ENCODE results near the gene IMPACT.

Gene IMPACT

GRCh38 chr18:24402209-24402785 lies 24.2 kb upstream of the IMPACT start:
- no peak overlapping the region for H3K4me3 Mint-ChIP-seq

GRCh38 chr18:24403076-24403475 lies 23.4 kb upstream of the IMPACT start:
- Mint-ChIP-seq H3K27ac (no peak overlapping the region), H3K4me3 (no peak overlapping the region), H3K9me3 (no peaks in the 10 kb centered on the region), H3K36me3 (ENCODE audit: insufficient read depth) (no peaks in the 10 kb centered on the region), H3K4me1 (ENCODE audit: low read depth in 2 of 2) (peaks cover 0 to under 1% of the 10 kb centered on the region in 2 donors), H3K27me3 (peaks cover 38 to 46% of the 10 kb centered on the region in 2 donors)
- no peak for DNase-seq
- no peak for ATAC-seq (replicated peaks)

More at GRCh38 chr18:24402209-24402785, 24.2 kb upstream of the IMPACT start:
- H3K4me1 Mint-ChIP-seq (ENCODE audit: low read depth in 2 of 2), result peaks cover 0 to 3% of the 10 kb centered on the region in 2 donors
- H3K36me3 Mint-ChIP-seq (ENCODE audit: insufficient read depth), result no peaks in the 10 kb centered on the region
- no peaks in the 10 kb centered on the region for H3K9me3 Mint-ChIP-seq
- ATAC-seq (replicated peaks) (no peak), DNase-seq (no peak)
- no peak overlapping the region for H3K27ac Mint-ChIP-seq
- peaks cover 31 to 38% of the 10 kb centered on the region in 2 donors for H3K27me3 Mint-ChIP-seq

DNA sequence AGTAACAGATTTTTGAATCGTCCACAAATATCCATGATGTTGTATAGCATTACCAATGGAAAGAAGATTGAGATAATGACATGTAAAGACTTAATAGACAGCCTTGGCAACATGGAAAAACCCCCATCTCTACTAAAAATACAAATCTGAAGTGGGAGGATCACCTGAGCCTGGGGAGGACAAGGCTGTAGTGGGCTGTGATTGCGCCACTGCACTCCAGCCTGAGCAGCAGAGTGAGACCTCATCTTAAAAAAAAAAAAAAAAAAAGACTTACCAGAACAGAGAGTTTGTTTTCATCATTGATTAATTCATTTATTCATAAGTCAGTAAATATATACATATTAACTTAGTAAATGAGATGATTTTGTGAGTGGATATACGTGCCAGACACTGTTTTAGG lies 21.9 kb upstream of the IMPACT start:
- ATAC-seq (replicated peaks), result no peak
- peaks cover 51 to 61% of the 10 kb centered on the region in 2 donors for H3K27me3 Mint-ChIP-seq
- H3K4me1 Mint-ChIP-seq (ENCODE audit: low read depth in 2 of 2), result no peaks in the 10 kb centered on the region

GRCh38 chr18:24408496-24408895 lies 18.0 kb upstream of the IMPACT start:
- Mint-ChIP-seq H3K4me1 (ENCODE audit: low read depth in 2 of 2) (no peaks in the 10 kb centered on the region), H3K9me3 (no peaks in the 10 kb centered on the region), H3K27ac (no peak overlapping the region), H3K36me3 (ENCODE audit: insufficient read depth) (no peaks in the 10 kb centered on the region), H3K27me3 (peaks cover 49 to 81% of the 10 kb centered on the region in 2 donors), H3K4me3 (no peak overlapping the region)
- no peak for ATAC-seq (replicated peaks)
- DNase-seq, result no peak

More for the DNA sequence above, 21.9 kb upstream of the IMPACT start:
- DNase-seq, result no peak
- Mint-ChIP-seq H3K36me3 (ENCODE audit: insufficient read depth) (no peaks in the 10 kb centered on the region), H3K4me3 (no peak overlapping the region), H3K9me3 (no peaks in the 10 kb centered on the region), H3K27ac (no peak overlapping the region)

- DNase-seq, result no peak
- H3K9me3 Mint-ChIP-seq, result no peaks in the 10 kb centered on the region
- H3K36me3 Mint-ChIP-seq (ENCODE audit: insufficient read depth), result no peaks in the 10 kb centered on the region
- H3K4me1 Mint-ChIP-seq (ENCODE audit: low read depth in 2 of 2), result no peaks in the 10 kb centered on the region
- H3K27me3 Mint-ChIP-seq, result peaks cover 29 to 56% of the 10 kb centered on the region in 2 donors
- H3K4me3 Mint-ChIP-seq, result no peak overlapping the region
- H3K27ac Mint-ChIP-seq, result no peak overlapping the region
- ATAC-seq (replicated peaks), result no peak
These were observed 13.3 kb upstream of the IMPACT start for GRCh38 chr18:24413148-24413547.

DNA sequence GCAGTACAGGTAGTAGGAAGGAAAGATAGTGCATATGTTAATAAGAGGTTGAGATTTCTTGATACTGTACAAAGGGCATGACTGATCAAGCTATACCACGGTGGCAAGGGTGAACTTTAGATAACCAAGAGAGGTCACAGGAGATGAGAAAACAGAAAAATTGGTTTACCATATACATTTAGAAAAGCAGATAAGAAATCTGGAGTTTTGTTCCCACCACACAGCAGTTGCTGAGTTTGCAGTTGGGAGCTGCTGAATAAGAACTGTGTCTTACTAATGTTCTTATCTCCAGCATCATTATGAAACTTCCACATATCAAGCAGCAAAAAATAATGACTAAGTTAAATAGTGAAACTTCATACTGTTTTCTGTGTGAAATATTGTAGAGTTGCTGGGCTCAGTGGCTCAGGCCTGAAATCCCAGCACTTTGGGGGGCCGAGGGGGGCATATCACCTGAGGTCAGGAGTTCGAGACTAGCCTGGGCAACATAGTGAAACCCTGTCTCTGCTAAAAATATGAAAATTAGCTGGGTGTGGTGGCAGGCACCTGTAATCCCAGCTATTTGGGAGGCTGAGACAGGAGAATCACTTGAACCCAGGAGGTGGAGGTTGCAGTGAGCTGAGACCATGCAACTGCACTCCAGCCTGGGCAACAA lies 12.0 kb upstream of the IMPACT start:
- Mint-ChIP-seq H3K4me3 (no peak overlapping the region), H3K27ac (no peak overlapping the region), H3K27me3 (peaks cover 26 to 56% of the 10 kb centered on the region in 2 donors), H3K4me1 (ENCODE audit: low read depth in 2 of 2) (no peaks in the 10 kb centered on the region), H3K9me3 (no peaks in the 10 kb centered on the region), H3K36me3 (ENCODE audit: insufficient read depth) (no peaks in the 10 kb centered on the region)
- ATAC-seq (replicated peaks), result no peak
- no peak for DNase-seq

- Mint-ChIP-seq H3K36me3 (ENCODE audit: insufficient read depth) (no peaks in the 10 kb centered on the region), H3K4me1 (ENCODE audit: low read depth in 2 of 2) (no peaks in the 10 kb centered on the region), H3K27me3 (peaks cover 36 to 66% of the 10 kb centered on the region in 2 donors), H3K4me3 (no peak overlapping the region), H3K27ac (no peak overlapping the region), H3K9me3 (no peaks in the 10 kb centered on the region)
- ATAC-seq (replicated peaks) (no peak), DNase-seq (no peak)
These were observed 9.0 kb upstream of the IMPACT start for GRCh38 chr18:24417480-24417879.

DNA sequence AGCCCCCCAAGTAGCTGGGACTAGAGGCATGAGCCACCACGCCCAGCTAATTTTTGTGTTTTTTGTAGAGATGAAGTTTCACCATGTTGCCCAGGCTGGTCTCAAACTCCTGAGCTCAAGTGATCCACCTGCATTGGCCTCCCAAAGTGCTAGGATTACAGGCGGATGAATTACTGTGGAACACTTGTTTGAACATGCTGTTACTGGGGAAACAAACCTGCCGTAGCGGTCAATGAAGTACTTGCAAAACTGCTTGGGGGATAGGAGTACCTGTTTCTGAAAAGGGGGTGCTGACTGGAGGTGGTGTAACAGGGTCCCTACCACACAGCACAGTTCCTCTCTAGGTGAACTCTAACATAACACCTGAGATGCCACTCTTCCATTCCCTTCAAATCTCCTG lies 5.9 kb upstream of the IMPACT start:
- no peak overlapping the region for H3K27ac Mint-ChIP-seq
- DNase-seq (no peak), ATAC-seq (replicated peaks) (no peak)
- no peaks in the 10 kb centered on the region for H3K36me3 Mint-ChIP-seq (ENCODE audit: insufficient read depth)
- H3K27me3 Mint-ChIP-seq, result peaks cover 44 to 76% of the 10 kb centered on the region in 2 donors
- peaks cover 0 to 1% of the 10 kb centered on the region in 2 donors for H3K9me3 Mint-ChIP-seq
- no peak overlapping the region for H3K4me3 Mint-ChIP-seq
- no peaks in the 10 kb centered on the region for H3K4me1 Mint-ChIP-seq (ENCODE audit: low read depth in 2 of 2)

DNA sequence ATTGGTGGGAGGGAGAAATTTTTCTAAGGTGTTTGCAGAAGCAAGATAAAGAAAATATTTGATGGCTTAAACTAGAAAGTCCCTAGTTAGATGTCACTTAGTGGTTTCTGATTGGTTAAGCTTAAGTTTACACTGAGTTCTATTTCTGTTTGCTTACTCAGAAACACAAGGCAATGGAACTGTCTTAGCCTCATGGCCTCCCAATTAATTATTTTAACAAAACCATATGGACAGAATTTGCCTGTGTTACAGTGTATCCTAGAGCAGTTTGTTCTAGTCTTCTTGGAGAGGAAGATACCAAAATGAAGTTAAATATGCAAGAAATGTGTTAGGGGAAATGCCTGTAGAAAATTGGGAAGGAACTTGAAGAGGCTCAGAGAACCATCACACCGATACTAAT lies 4.6 kb upstream of the IMPACT start:
- DNase-seq, result no peak
- no peak for ATAC-seq (replicated peaks)
- H3K27me3 Mint-ChIP-seq, result peaks cover 44 to 76% of the 10 kb centered on the region in 2 donors
- H3K4me1 Mint-ChIP-seq (ENCODE audit: low read depth in 2 of 2), result peaks cover under 1 to 4% of the 10 kb centered on the region in 2 donors
- peaks cover 0 to 4% of the 10 kb centered on the region in 2 donors for H3K9me3 Mint-ChIP-seq
- no peak overlapping the region for H3K27ac Mint-ChIP-seq
- no peak overlapping the region for H3K4me3 Mint-ChIP-seq
- H3K36me3 Mint-ChIP-seq (ENCODE audit: insufficient read depth), result peaks cover 2% of the 10 kb centered on the region

- H3K4me1 Mint-ChIP-seq (ENCODE audit: low read depth in 2 of 2), result peaks cover 5 to 11% of the 10 kb centered on the region in 2 donors
- ATAC-seq (replicated peaks), result no peak
- peak overlapping the region; percentile 84 to 87 for H3K4me3 Mint-ChIP-seq
- peaks cover 4% of the 10 kb centered on the region for H3K36me3 Mint-ChIP-seq (ENCODE audit: insufficient read depth)
- peak overlapping the region in 1 of 2 donors; percentile 88 for H3K27ac Mint-ChIP-seq
- peaks cover 29 to 37% of the 10 kb centered on the region in 2 donors for H3K27me3 Mint-ChIP-seq
- DNase-seq, result no peak
- H3K9me3 Mint-ChIP-seq, result peaks cover 0 to 4% of the 10 kb centered on the region in 2 donors
These were observed 435 bp upstream of the IMPACT start for GRCh38 chr18:24426073-24426397.

DNA sequence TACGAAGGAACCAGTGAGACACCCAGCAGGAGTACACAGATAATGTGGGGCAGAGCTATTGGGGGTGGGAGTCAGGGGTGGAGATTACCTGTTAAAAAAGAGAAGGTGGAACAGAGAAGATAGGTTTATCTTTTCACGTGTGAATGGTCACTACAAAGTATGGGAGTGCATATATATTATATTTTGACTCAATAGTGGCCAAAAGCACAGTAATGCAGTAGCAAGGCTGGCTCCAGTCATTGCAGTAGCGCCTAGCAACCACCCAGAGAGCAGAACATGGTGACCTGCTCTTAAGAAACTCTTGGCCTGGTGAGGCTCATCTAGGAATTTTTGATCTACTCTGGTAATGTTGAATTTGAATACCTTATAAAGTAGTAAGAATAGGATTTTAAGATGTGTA lies 1.0 kb downstream of the IMPACT start:
- H3K36me3 Mint-ChIP-seq (ENCODE audit: insufficient read depth), result peaks cover 4% of the 10 kb centered on the region
- H3K4me3 Mint-ChIP-seq, result peak overlapping the region; percentile 84 to 87
- no peak for ATAC-seq (replicated peaks)
- H3K27ac Mint-ChIP-seq, result peak overlapping the region; percentile 81 to 88
- H3K9me3 Mint-ChIP-seq, result peaks cover 0 to 4% of the 10 kb centered on the region in 2 donors
- H3K4me1 Mint-ChIP-seq (ENCODE audit: low read depth in 2 of 2), result peaks cover 5 to 11% of the 10 kb centered on the region in 2 donors
- DNase-seq, result no peak
- H3K27me3 Mint-ChIP-seq, result peaks cover 15 to 24% of the 10 kb centered on the region in 2 donors

GRCh38 chr18:24428709-24429108 lies 2.2 kb downstream of the IMPACT start:
- H3K9me3 Mint-ChIP-seq, result peaks cover 0 to 4% of the 10 kb centered on the region in 2 donors
- H3K4me1 Mint-ChIP-seq (ENCODE audit: low read depth in 2 of 2), result peaks cover 5 to 11% of the 10 kb centered on the region in 2 donors
- no peak for DNase-seq
- H3K27ac Mint-ChIP-seq, result no peak overlapping the region
- peaks cover 2 to 12% of the 10 kb centered on the region in 2 donors for H3K27me3 Mint-ChIP-seq
- H3K36me3 Mint-ChIP-seq (ENCODE audit: insufficient read depth), result peaks cover 4% of the 10 kb centered on the region
- no peak for ATAC-seq (replicated peaks)
- no peak overlapping the region for H3K4me3 Mint-ChIP-seq

- peaks cover 0 to 7% of the 10 kb centered on the region in 2 donors for H3K27me3 Mint-ChIP-seq
- H3K4me3 Mint-ChIP-seq, result no peak overlapping the region
- DNase-seq (no peak), ATAC-seq (replicated peaks) (no peak)
- peaks cover 4% of the 10 kb centered on the region for H3K36me3 Mint-ChIP-seq (ENCODE audit: insufficient read depth)
- H3K27ac Mint-ChIP-seq, result no peak overlapping the region
- peaks cover 0 to 4% of the 10 kb centered on the region in 2 donors for H3K9me3 Mint-ChIP-seq
- H3K4me1 Mint-ChIP-seq (ENCODE audit: low read depth in 2 of 2), result peaks cover 5 to 11% of the 10 kb centered on the region in 2 donors
These were observed 2.7 kb downstream of the IMPACT start for GRCh38 chr18:24429188-24429587.

DNA sequence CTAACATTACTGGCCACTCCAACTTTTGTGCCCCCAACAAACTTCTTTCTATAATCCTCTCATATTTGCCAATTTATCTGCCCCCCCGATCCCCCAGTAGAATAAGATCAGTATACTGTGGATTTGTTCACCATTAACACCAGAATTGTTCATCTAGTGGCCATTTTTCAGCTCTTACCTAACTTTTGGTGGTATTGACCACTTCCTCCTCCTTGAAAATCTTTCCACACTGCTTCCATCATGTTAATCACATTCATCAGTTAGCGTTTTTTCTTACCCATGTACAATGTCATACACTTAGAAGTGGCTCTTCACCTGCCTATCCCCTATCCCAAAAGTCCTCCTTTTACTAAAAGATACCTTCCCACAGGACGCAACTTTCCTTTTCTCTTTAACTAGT lies 6.1 kb downstream of the IMPACT start:
- no peaks in the 10 kb centered on the region for H3K27me3 Mint-ChIP-seq
- peaks cover 9% of the 10 kb centered on the region for H3K36me3 Mint-ChIP-seq (ENCODE audit: insufficient read depth)
- ATAC-seq (replicated peaks) (no peak), DNase-seq (no peak)
- no peak overlapping the region for H3K4me3 Mint-ChIP-seq
- H3K9me3 Mint-ChIP-seq, result no peaks in the 10 kb centered on the region
- peaks cover 2 to 5% of the 10 kb centered on the region in 2 donors for H3K4me1 Mint-ChIP-seq (ENCODE audit: low read depth in 2 of 2)
- no peak overlapping the region for H3K27ac Mint-ChIP-seq
